Hindlimb muscle (tissue), 1 donor: Measurements from ENCODE around the gene KRT71. TPM values are rescaled to one million over a fixed set of nuclear protein-coding genes. Genes with fewer than 3 reads are reported as not detected.

Source experiments
- DNase-seq: peaks from one replicate; pipeline ENCODE4 v3.0.0-alpha.2; 2013
- polyA plus RNA-seq: library from polyadenylated mRNA; unstranded; fragments of 120-200 nt; gene quantifications from one replicate; pipeline ENCODE4 v1.2.1, GENCODE V29; 2013; ENCODE audit not compliant: insufficient read length

KRT71 gene
- polyA plus RNA-seq, 1 donor: not detected

DNA sequence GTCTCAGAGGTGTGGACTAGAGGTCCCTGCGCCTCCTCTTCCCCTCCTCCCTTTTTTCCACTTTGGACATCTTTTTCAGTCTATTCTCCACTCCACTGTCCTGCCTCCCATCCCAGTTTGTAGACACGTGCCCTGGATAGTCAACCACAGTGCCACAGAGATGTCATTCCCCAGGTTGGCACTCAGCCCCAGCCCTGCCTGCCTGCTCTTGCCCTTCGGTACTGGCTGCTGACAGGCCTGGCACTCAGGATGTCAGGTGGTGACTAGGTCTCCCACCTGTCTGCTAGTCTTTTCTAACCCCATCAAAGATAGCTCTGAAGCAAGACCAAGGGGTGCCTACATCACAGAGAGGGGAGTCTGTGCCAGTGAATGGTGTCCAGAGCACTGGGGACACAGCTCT is 15.8 kb downstream of the KRT71 start:
- DNase-seq: no peak

DNA sequence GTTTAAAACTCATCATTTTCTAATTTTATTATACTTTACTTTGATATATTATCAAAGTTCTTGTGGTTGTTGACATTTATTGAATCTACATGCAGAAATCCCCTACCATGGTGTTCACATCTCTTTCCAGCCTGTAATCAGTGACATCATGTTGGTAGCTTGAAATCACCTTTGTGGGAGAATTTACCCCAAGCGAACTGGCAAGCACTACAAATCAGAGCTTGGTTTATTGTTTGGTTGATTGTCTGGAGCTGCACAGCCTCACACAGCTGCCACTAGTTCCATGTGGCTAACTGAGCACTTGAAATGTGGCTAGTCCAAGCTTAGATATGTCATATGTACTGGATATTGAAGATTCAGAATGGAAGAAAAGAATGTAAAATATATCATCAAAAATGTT is 17.4 kb downstream of the KRT71 start:
- DNase-seq: no peak

DNA sequence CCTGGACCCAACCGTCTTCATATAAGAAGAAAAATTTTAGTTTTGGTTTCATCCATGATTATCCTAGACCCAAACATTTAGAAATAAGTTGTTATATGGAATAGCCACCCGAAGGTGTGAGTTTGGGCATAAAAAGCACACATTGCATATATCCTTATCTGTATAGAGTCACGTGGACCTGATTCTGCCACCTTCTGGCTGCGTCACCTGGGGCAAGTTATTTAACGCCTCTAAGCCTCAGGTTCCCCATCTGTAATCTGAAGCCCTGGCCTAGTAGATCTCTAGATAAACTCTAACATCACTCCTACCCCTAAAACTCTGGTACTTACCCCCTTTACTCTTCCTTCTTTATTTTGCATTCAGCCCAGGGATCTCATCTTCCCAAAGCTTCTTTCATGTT is 18.5 kb downstream of the KRT71 start:
- DNase-seq: no peak

DNA sequence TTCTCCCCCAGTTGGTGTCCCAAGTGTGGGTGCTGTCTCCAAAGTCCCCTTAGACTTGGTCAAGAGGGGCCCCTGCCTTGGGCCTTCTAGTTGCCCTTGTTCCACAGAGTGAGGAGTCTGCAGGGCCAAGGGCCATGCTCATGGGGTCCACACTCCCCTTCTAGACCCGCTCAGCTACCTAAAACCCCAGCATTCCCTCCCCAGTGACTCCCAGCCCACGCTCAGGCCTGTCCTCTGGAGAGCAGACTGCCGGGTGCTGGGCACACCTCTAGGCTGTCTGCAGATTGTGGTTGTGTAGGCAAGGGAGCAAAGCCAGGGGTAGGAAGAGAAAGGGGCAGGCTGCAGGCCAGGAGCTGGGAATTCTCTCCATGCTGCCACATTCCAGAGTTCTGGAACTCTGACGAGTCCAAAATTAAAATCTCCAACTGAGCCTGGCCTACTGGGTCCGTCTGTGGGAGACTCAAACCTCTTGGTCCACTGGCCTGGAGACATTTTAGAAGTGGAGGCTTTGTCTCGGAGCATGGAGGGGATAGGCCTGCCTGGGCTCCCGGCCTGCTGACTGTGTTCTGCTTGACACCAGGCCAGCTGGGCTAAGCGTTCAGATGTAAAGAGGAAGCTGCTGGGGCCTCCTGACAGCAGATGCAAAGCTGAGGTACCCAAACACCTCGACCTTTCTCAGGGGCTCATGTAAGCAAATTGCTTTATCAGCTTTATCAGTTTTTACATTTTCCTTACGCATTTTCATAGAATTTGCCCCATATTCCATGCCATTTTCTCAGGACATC is 19.1 kb downstream of the KRT71 start:
- no peak for DNase-seq

DNA sequence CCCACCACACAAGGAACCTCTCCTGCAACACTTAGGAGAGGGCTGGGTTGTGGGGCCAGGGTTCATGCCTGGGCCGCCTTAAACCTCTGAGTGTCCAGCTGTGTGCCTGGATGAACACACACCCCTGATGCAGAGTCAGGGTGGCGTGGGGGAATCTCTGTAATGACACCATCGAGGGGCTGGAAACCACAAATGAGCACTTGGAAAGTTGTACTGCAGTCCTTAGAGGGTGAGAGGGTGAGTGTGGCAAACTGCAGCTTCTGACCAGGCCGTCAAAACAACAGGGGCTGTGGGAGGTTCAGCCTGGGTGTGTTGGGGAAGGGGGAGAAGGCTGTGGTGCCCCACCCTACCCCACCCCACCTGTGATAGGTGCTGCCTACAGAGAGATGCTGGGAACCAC is 20.3 kb downstream of the KRT71 start:
- no peak for DNase-seq

- DNase-seq: no peak
Observed at GRCh38 chr12:52531566-52532300, 21.2 kb downstream of the KRT71 start.

DNA sequence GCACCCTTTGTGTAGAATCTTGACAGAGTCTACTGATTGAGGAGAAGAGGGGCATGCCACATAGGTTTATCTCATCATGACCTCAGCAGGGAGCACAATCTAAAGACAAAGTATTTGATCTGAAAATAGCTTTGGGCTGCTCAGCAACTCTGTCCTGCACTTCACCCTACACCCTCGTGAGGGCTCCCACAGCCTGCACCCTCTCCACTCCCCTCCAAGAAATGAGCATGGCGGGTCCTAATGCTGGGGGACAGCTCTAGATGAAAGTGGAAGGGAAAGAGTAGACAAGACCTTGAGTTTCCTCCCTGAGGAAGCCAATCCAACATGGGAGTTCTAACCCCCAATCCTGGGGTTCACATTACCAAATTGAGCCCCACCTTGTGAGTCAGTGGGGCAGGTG is 22.0 kb downstream of the KRT71 start:
- DNase-seq: no peak

- DNase-seq: no peak
Observed at GRCh38 chr12:52530366-52530765, 22.6 kb downstream of the KRT71 start.

GRCh38 chr12:52529846-52530245 is 23.1 kb downstream of the KRT71 start:
- no peak for DNase-seq

- no peak for DNase-seq
Observed at GRCh38 chr12:52529417-52529816, 23.5 kb downstream of the KRT71 start.

DNA sequence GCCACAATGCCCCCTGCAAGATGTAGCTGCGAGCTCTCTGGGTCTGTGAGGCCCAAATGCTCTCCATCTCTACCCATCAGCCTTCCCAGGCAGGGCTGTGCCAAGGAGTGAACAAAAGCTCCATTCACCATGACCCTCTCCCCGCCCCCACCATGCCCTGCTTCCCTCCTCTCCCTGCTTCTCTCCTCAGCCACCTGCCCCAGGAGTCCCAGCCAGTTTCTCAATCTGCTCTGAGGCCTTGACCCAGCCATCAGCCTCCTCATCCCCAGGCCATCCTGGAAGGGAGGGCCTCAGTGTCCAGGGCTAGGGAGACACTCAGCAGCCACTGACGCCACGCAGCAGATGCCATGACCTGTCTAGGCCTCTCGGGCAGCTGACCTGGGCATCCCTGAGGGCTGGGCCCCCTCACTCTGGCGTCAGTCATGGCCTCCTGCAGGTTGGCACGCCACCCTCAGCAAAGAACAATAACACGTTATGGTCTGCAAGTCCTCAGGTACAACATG is 24.3 kb downstream of the KRT71 start:
- DNase-seq: no peak

DNA sequence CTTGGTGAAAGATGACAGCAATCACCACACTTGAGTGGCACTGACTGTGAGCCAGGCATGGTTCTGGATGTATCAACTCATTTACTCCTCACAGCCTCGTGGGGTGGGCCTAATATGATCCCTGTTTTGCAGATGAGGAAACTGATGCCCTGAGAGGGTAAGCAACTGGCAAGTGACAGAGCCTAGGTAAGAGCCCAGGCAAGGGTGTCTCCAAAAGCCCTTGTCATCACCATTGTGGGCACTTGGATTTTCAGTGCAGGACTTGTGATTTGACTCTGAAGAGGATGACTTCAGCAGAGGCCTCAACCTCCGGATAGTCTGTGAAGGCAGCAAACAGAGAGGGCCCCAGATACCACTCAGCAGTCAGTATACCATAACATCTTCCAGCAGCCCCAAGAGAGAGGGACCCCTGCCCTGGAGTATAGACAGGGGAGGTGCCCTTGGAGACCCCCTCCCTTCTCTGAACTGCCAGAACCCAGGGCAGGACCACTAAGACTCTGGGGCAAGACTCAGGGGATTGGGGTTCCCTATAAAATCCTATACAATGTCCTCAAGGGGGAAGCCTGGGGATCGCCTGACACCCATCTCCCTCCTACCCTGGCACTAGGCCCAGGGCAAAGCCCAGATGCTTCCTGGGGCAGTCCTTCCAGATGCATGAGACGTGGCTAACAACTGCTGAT is 25.7 kb downstream of the KRT71 start:
- no peak for DNase-seq

GRCh38 chr12:52526511-52526951 is 26.4 kb downstream of the KRT71 start:
- no peak for DNase-seq

GRCh38 chr12:52525661-52526499 is 27.1 kb downstream of the KRT71 start:
- no peak for DNase-seq

GRCh38 chr12:52524898-52525591 is 27.9 kb downstream of the KRT71 start:
- no peak for DNase-seq

GRCh38 chr12:52524241-52524897 is 28.6 kb downstream of the KRT71 start:
- no peak for DNase-seq

GRCh38 chr12:52523824-52524223 is 29.1 kb downstream of the KRT71 start:
- no peak for DNase-seq

- no peak for DNase-seq
Observed at GRCh38 chr12:52522346-52523011, 30.5 kb downstream of the KRT71 start.

- no peak for DNase-seq
Observed at GRCh38 chr12:52521568-52522266, 31.2 kb downstream of the KRT71 start.

- no peak for DNase-seq
Observed at GRCh38 chr12:52521175-52521567, 31.8 kb downstream of the KRT71 start.
